BE2C (cell line): Measurements from ENCODE around the gene SLC44A1.
"Not testable (repeated sequence)": the region's sequence is repeated elsewhere in the genome, so short reads cannot be mapped to it uniquely, and the experiment has no call there.

ENCODE experiments used
- DNase-seq: peaks from one replicate; pipeline ENCODE4 v3.0.0-alpha.2; 2020
- H3K27me3 ChIP-seq: fragments of 250-450 bp; sonication (Bioruptor Pico); 2 replicates; pipeline ENCODE4 v1.5.1; 2020; ENCODE audit warnings: mild to moderate bottlenecking
- H3K36me3 ChIP-seq: fragments of 250-450 bp; sonication (Bioruptor Pico); 2 replicates; pipeline ENCODE4 v1.5.1; 2020; ENCODE audit warnings: mild to moderate bottlenecking
- H3K4me1 ChIP-seq: fragments of 250-450 bp; sonication (Bioruptor Pico); 2 replicates; pipeline ENCODE4 v1.5.1; 2020
- H3K4me3 ChIP-seq: 2 replicates; pipeline ENCODE4 v1.5.1; 2011; ENCODE audit warnings: low read depth, low read length
- H3K9me3 ChIP-seq: fragments of 250-450 bp; sonication (Bioruptor Pico); 2 replicates; pipeline ENCODE4 v1.5.1; 2020
- TF ChIP-seq, protein P1 (sequence below): IDR thresholded peaks from 2 replicates; pipeline ENCODE4 v1.5.1; 2012; ENCODE audit warnings: mild to moderate bottlenecking, low read depth, low read length

The SLC44A1 gene

DNA sequence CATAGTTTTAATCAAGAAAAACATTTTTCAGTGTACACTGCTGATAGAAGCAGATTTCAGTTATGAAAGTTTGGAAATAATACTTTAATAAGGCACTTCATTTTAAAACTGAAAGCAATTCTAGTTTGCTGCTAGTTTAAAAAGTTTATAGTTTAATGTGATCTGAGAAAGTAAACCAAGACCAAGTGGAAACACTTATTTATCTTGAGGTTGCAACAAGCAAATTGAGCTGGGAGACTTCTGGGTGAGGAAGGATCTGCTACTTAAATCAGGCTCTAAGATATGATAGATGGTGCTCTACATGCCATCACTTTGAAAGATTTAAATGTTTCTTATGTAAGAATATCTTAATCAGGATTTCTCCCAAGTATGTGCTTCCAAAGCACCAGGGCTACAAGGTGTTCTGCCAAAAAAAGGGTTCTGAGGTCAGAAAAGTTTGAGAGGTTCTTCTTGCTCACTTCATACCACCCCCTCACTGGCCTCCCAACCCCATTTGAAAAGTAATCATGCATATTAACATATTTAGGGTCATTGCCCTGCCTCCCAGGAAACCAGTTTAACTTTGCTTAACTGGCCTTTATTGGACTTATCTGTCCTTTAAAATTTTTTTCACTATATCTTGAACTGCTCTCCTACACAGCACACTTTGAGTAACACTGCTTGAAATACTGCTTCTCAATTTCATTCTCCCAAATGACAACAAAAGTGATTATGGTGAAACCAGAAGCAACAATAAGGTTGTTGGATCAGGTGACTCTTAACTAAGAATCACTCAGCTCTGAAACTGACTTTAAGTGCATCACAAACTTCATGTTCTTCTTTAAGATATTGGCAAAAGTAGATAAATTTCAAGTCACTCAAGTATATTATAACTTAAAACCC is 15.5 kb downstream of the SLC44A1 start:
- no peaks in the 10 kb centered on the region for H3K36me3 ChIP-seq
- TF ChIP-seq, protein P1, sequence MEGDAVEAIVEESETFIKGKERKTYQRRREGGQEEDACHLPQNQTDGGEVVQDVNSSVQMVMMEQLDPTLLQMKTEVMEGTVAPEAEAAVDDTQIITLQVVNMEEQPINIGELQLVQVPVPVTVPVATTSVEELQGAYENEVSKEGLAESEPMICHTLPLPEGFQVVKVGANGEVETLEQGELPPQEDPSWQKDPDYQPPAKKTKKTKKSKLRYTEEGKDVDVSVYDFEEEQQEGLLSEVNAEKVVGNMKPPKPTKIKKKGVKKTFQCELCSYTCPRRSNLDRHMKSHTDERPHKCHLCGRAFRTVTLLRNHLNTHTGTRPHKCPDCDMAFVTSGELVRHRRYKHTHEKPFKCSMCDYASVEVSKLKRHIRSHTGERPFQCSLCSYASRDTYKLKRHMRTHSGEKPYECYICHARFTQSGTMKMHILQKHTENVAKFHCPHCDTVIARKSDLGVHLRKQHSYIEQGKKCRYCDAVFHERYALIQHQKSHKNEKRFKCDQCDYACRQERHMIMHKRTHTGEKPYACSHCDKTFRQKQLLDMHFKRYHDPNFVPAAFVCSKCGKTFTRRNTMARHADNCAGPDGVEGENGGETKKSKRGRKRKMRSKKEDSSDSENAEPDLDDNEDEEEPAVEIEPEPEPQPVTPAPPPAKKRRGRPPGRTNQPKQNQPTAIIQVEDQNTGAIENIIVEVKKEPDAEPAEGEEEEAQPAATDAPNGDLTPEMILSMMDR: no peak
- no peak for DNase-seq
- no peak overlapping the region for H3K4me3 ChIP-seq
- no peaks in the 10 kb centered on the region for H3K4me1 ChIP-seq
- no peaks in the 10 kb centered on the region for H3K27me3 ChIP-seq
- H3K9me3 ChIP-seq: no peaks in the 10 kb centered on the region

DNA sequence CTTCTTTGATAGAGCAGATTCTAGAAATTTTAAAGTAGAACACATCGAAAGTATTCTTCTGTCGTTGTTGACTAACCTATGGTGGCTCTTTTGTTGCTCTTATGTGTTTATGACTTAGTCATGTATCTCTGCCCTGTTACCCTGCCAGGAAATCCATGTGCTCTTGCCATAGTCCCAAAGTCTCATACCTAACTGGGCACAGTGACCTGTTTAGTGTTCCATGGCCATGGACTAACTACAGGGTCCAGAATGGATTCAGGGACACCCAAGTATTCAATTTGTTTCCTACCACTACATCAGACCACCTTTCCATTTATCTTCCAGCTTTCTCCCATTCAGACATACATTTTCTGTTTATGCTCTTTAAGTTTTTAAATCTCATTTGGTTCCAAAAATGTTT is 18.0 kb downstream of the SLC44A1 start:
- Histone ChIP-seq H3K9me3 (no peaks in the 10 kb centered on the region), H3K4me1 (no peaks in the 10 kb centered on the region), H3K27me3 (no peaks in the 10 kb centered on the region), H3K4me3 (no peak overlapping the region), H3K36me3 (no peaks in the 10 kb centered on the region)
- TF ChIP-seq, protein P1: no peak
- DNase-seq: no peak

DNA sequence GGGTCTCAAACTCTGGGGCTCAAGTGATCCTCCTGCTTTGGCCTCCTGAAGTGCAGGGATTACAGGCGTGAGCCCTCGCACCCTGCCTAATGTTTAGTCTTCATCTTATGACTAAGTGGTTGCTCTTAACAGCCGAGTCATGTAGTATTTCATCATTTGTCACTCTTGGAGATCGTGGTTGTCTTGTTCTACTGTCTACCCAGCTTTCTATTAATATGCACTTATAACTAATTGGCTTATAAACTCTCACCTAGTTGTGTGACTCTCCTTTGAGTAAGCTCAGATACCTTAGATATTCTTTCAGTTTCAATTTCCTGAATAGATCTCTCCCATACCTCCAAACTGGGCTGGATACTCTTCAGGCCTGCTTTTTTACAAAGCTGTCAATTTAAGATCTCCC is 19.9 kb downstream of the SLC44A1 start:
- H3K9me3 ChIP-seq: no peaks in the 10 kb centered on the region
- H3K36me3 ChIP-seq: no peaks in the 10 kb centered on the region
- no peaks in the 10 kb centered on the region for H3K27me3 ChIP-seq
- no peak overlapping the region for H3K4me3 ChIP-seq
- DNase-seq: no peak
- TF ChIP-seq, protein P1: no peak
- H3K4me1 ChIP-seq: no peaks in the 10 kb centered on the region

DNA sequence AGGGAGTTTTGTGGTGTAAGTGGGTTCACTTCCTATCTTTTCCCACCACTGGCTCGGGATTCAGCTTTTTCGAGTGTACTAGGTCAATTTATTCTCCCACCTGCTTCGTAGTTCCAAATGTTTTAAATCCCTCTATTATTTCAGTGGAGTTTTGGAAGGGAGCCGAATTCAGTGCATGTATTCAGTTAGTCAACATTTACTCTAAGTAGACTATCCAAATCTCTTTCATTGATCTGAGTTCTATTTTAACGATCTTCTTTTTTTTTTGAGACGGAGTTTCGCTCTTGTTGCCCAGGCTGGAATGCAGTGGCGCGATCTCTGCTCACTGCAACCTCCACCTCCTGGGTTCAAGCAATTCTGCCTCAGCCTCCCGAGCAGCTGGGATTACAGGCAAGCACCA is 23.8 kb downstream of the SLC44A1 start:
- not testable (repeated sequence) for DNase-seq, H3K36me3 ChIP-seq, H3K9me3 ChIP-seq, H3K27me3 ChIP-seq, H3K4me1 ChIP-seq, H3K4me3 ChIP-seq

DNA sequence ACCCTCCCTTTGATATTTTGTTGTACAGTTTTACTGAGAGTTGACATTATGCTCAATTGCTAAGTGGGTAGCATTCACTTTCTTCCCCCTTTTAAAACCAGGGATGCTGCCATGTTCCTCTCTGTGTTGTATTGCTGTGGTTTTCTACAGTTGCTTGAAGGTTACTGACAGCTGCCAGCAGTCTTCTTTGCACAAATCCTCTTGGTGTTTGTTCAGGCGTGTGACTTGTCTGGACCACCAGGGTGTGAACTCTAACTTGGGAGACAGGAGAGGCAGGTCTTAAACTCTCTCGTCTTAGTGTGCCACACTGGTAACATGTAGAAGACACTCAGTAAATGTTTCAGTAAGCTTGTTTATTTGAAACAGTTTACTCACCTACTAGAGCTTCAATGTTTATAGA is 25.1 kb downstream of the SLC44A1 start:
- no peaks in the 10 kb centered on the region for H3K27me3 ChIP-seq
- H3K9me3 ChIP-seq: no peaks in the 10 kb centered on the region
- no peaks in the 10 kb centered on the region for H3K36me3 ChIP-seq
- TF ChIP-seq, protein P1: no peak
- DNase-seq: no peak
- H3K4me3 ChIP-seq: no peak overlapping the region
- no peaks in the 10 kb centered on the region for H3K4me1 ChIP-seq

DNA sequence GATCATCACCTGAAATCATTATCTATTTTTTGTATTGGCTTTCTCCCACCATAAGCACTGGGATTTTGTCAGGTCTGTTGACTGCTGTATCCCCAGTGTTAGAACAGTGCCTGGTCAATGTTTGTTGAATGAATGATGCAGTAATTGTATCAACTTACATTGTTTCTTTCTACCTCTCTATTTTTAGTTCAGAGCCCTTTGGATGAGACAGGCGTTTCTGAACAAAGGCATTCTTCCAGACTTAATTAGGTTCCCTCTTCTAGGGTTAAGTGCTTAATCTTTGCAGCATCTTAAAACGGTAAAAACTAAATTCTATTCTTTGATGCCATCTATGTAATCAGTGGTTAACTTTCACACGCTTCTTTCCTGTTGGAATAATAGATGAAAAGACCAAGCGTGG is 26.3 kb downstream of the SLC44A1 start:
- no peaks in the 10 kb centered on the region for H3K9me3 ChIP-seq
- TF ChIP-seq, protein P1: no peak
- no peaks in the 10 kb centered on the region for H3K4me1 ChIP-seq
- H3K4me3 ChIP-seq: no peak overlapping the region
- no peaks in the 10 kb centered on the region for H3K27me3 ChIP-seq
- H3K36me3 ChIP-seq: no peaks in the 10 kb centered on the region
- DNase-seq: no peak
